Stimulated activated CD4-positive, alpha-beta T cell treated with anti-CD3 and anti-CD28 coated beads, Interleukin-4, amount 100 ng/mL, for 48 hours (primary cell): ENCODE data around the gene CD164L2.
A peak's percentile ranks its signal among the peaks of the same experiment; 100 is the strongest.
"Not testable (repeated sequence)": the region's sequence is repeated elsewhere in the genome, so short reads cannot be mapped to it uniquely, and the experiment has no call there.

Experiments used
- DNase-seq, 2 donors: peaks; one replicate each; pipeline ENCODE4 v3.0.0-alpha.2; 2020; ENCODE audit warnings: low read depth in 2 of 2

CD164L2 gene

GRCh38 chr1:27383039-27383605, at the start of gene CD164L2:
CD164L2 (minus strand) TSS chr1:27383333; CDS start chr1:27383239, 94 bp downstream.
- peak; percentile 43 to 57 for DNase-seq

- not testable (repeated sequence) for DNase-seq
These were observed 49.6 kb upstream of the CD164L2 start for GRCh38 chr1:27432725-27433124.

- no peak for DNase-seq
These were observed 48.4 kb upstream of the CD164L2 start for GRCh38 chr1:27431601-27431940.

GRCh38 chr1:27430903-27431600, 47.9 kb upstream of the CD164L2 start:
- DNase-seq: no peak

- no peak for DNase-seq
These were observed 45.9 kb upstream of the CD164L2 start for GRCh38 chr1:27429029-27429425.

GRCh38 chr1:27428316-27429028, 45.3 kb upstream of the CD164L2 start:
- peak in 1 of 2 donors; percentile 30 for DNase-seq

- no peak for DNase-seq
These were observed 44.7 kb upstream of the CD164L2 start for GRCh38 chr1:27427816-27428315.

GRCh38 chr1:27427329-27427728, 44.2 kb upstream of the CD164L2 start:
- DNase-seq: no peak

GRCh38 chr1:27423709-27424108, 40.6 kb upstream of the CD164L2 start:
- DNase-seq: no peak

GRCh38 chr1:27418326-27419185, 35.4 kb upstream of the CD164L2 start:
- peak; percentile 33 to 70 for DNase-seq

- DNase-seq: no peak
These were observed 34.6 kb upstream of the CD164L2 start for GRCh38 chr1:27417713-27418112.

- DNase-seq: no peak
These were observed 33.4 kb upstream of the CD164L2 start for GRCh38 chr1:27416387-27417111.

GRCh38 chr1:27414091-27414490, 31.0 kb upstream of the CD164L2 start:
- DNase-seq: no peak

GRCh38 chr1:27413004-27413403, 29.9 kb upstream of the CD164L2 start:
- DNase-seq: no peak

GRCh38 chr1:27412502-27412901, 29.4 kb upstream of the CD164L2 start:
- no peak for DNase-seq

GRCh38 chr1:27410709-27411108, 27.6 kb upstream of the CD164L2 start:
- no peak for DNase-seq

- DNase-seq: no peak
These were observed 26.5 kb upstream of the CD164L2 start for GRCh38 chr1:27409669-27410068.

- no peak for DNase-seq
These were observed 25.0 kb upstream of the CD164L2 start for GRCh38 chr1:27408151-27408550.

- DNase-seq: not testable (repeated sequence)
These were observed 23.7 kb upstream of the CD164L2 start for GRCh38 chr1:27406791-27407190.

GRCh38 chr1:27406362-27406680, 23.2 kb upstream of the CD164L2 start:
- DNase-seq: no peak

GRCh38 chr1:27405598-27406361, 22.6 kb upstream of the CD164L2 start:
- not testable (repeated sequence) for DNase-seq
